HepG2 (cell line): ENCODE data around the gene HIVEP2. TPM values are rescaled to one million over a fixed set of nuclear protein-coding genes. Genes with fewer than 3 reads are reported as not detected.
A peak's percentile ranks its signal among the peaks of the same experiment; 100 is the strongest.

ENCODE experiments used
- CSRNP2 ChIP-seq: sonication (generic); formaldehyde crosslinking; conservative IDR thresholded peaks from 2 replicates; pipeline ENCODE4 v1.8.0; 2022; ENCODE audit warnings: low read depth, missing genetic modification reagents
- E2F1 ChIP-seq: sonication (generic); formaldehyde crosslinking; IDR thresholded peaks from 2 replicates; pipeline ENCODE4 v1.5.0; 2020; ENCODE audit warnings: missing genetic modification reagents
- EEA1 ChIP-seq: sonication (generic); formaldehyde crosslinking; IDR thresholded peaks from 2 replicates; pipeline ENCODE4 v1.5.1; 2020; ENCODE audit warnings: mild to moderate bottlenecking, missing genetic modification reagents, borderline replicate concordance
- FOSL2 ChIP-seq: sonication (generic); formaldehyde crosslinking; IDR thresholded peaks from 2 replicates; pipeline ENCODE4 v1.4.0; 2020; ENCODE audit warnings: missing genetic modification reagents
- FOXP1 ChIP-seq, 2 experiments: fragments of 450-650 bp in 1 of 2; IDR thresholded peaks; 2 replicates each; pipeline ENCODE4 v1.6.1; 2017 to 2018; ENCODE audit warnings: antibody characterized with exemption in 1 of 2
- HIVEP1 ChIP-seq: sonication (generic); formaldehyde crosslinking; IDR thresholded peaks from 2 replicates; pipeline ENCODE4 v1.4.0; 2020; ENCODE audit warnings: mild to moderate bottlenecking, missing genetic modification reagents
- HNRNPLL ChIP-seq: fragments of 200-400 bp; formaldehyde crosslinking; IDR thresholded peaks from 2 replicates; pipeline ENCODE4 v1.6.1; 2017; ENCODE audit warnings: mild to moderate bottlenecking, low read depth, low read length; ENCODE audit not compliant: poor library complexity, severe bottlenecking
- HOXA5 ChIP-seq: sonication (generic); formaldehyde crosslinking; IDR thresholded peaks from 2 replicates; pipeline ENCODE4 v1.4.0; 2020; ENCODE audit warnings: missing genetic modification reagents
- KAT8 ChIP-seq: IDR thresholded peaks from 2 replicates; pipeline ENCODE4 v1.6.1; 2016; ENCODE audit warnings: missing genetic modification reagents, missing compliant biosample characterization
- MIER3 ChIP-seq: IDR thresholded peaks from 2 replicates; pipeline ENCODE4 v1.6.1; 2016; ENCODE audit warnings: missing compliant biosample characterization, borderline replicate concordance
- MYC ChIP-seq: sonication (generic); formaldehyde crosslinking; IDR thresholded peaks from 2 replicates; pipeline ENCODE4 v1.9.0; 2021; ENCODE audit warnings: missing genetic modification reagents, borderline replicate concordance
- NFATC3 ChIP-seq: sonication (generic); formaldehyde crosslinking; IDR thresholded peaks from 2 replicates; pipeline ENCODE4 v1.5.1; 2020; ENCODE audit warnings: mild to moderate bottlenecking, missing genetic modification reagents
- PHF8 ChIP-seq: sonication (generic); formaldehyde crosslinking; IDR thresholded peaks from 2 replicates; pipeline ENCODE4 v1.5.0; 2020; ENCODE audit warnings: missing genetic modification reagents
- PRDM10 ChIP-seq: sonication (generic); formaldehyde crosslinking; IDR thresholded peaks from 2 replicates; pipeline ENCODE4 v1.4.0; 2020; ENCODE audit warnings: low read depth, missing genetic modification reagents
- SIN3B ChIP-seq: fragments of 150-350 bp; IDR thresholded peaks from 2 replicates; pipeline ENCODE4 v1.6.1; 2014; ENCODE audit warnings: low read length
- SNAPC5 ChIP-seq: sonication (generic); formaldehyde crosslinking; IDR thresholded peaks from 2 replicates; pipeline ENCODE4 v1.8.1; 2023; ENCODE audit warnings: mild to moderate bottlenecking, missing genetic modification reagents, borderline replicate concordance
- SOX13 ChIP-seq, 3 experiments: fragments of 450-650 bp in 1 of 3; sonication (generic) in 1 of 3; formaldehyde crosslinking in 1 of 3; IDR thresholded peaks in 2 of 3; conservative IDR thresholded peaks in 1 of 3; 2 replicates each; pipeline versions ENCODE4 v1.5.0 to v1.6.1; 2016 to 2020; ENCODE audit warnings: antibody characterized with exemption in 1 of 3, mild to moderate bottlenecking in 1 of 3, missing compliant biosample characterization in 1 of 3, missing genetic modification reagents in 1 of 3, moderate library complexity in 1 of 3
- SUZ12 ChIP-seq: fragments of 150-350 bp; IDR thresholded peaks from 2 replicates; pipeline ENCODE4 v1.6.1; 2014; ENCODE audit warnings: low read depth, low read length
- ZFP1 ChIP-seq: IDR thresholded peaks from 2 replicates; pipeline ENCODE4 v1.6.1; 2016
- ZKSCAN1 ChIP-seq: fragments of 150-350 bp; IDR thresholded peaks from 2 replicates; pipeline ENCODE4 v1.6.1; 2014; ENCODE audit warnings: low read length
- ZNF180 ChIP-seq: sonication (generic); formaldehyde crosslinking; IDR thresholded peaks from 2 replicates; pipeline ENCODE4 v1.4.0; 2020; ENCODE audit warnings: low read depth, missing genetic modification reagents, borderline replicate concordance
- ZNF562 ChIP-seq: sonication (generic); formaldehyde crosslinking; IDR thresholded peaks from 2 replicates; pipeline ENCODE4 v1.8.0; 2022; ENCODE audit warnings: missing genetic modification reagents, borderline replicate concordance
- ZNF619 ChIP-seq: sonication (generic); formaldehyde crosslinking; IDR thresholded peaks from 2 replicates; pipeline ENCODE4 v1.4.0; 2020; ENCODE audit warnings: mild to moderate bottlenecking, missing genetic modification reagents
- ZNF670 ChIP-seq: sonication (generic); formaldehyde crosslinking; IDR thresholded peaks from 2 replicates; pipeline ENCODE4 v1.8.0; 2022; ENCODE audit warnings: mild to moderate bottlenecking, missing genetic modification reagents, borderline replicate concordance
- polyA plus RNA-seq, 8 experiments: library from polyadenylated mRNA; depleted of rRNA in 3 of 8; stranded (reverse) in 7 of 8; unstranded in 1 of 8; fragments of >200 nt; fragmentation: Illumina TruSeq in 4 of 8; extraction: Trizol in 4 of 8; gene quantifications; 2 replicates each; pipeline versions ENCODE4 v1.2.1 to v1.2.3, GENCODE V29; 2011 to 2016; ENCODE audit warnings: low read depth in 4 of 8, missing spikeins in 1 of 8, mixed read lengths in 1 of 8; ENCODE audit not compliant: insufficient read depth in 1 of 8
- total RNA-seq, 5 experiments: library from RNA; depleted of rRNA; stranded (reverse); fragments of >200 nt; fragmentation: Illumina TruSeq; extraction: Trizol; gene quantifications; 2 replicates each; pipeline ENCODE4 v1.2.3, GENCODE V29; 2016; ENCODE audit warnings: low read depth in 1 of 5

HIVEP2 gene
- total and polyA plus RNA-seq, 2 of the 13 experiments (the other 11 are each of a cell fraction or from before 2014, with no cell fraction given): 3.4 to 12.9 TPM

- TF ChIP-seq ZKSCAN1 (peak; percentile 72; the same call in 1 of the 2 replicates), FOSL2 (CRISPR knock-in tag) (peak; percentile 72), PRDM10 (no peak), NFATC3 (CRISPR knock-in tag) (no peak), HIVEP1 (CRISPR knock-in tag) (no peak), E2F1 (CRISPR knock-in tag) (no peak), ZFP1 (CRISPR knock-in tag) (no peak), CSRNP2 (CRISPR knock-in tag) (no peak), PHF8 (no peak), MYC (no peak), KAT8 (no peak), SOX13 (IDR thresholded peaks at IDR 0.05) (no peak), SOX13 (CRISPR knock-in tag; conservative IDR thresholded peaks at IDR 0.05 in 1 of 2, IDR thresholded peaks at IDR 0.05 in 1 of 2) (peak in 1 of 2 experiments; percentile 8; a peak in 1 of 4 replicates), ZNF619 (no peak), EEA1 (CRISPR knock-in tag) (no peak), ZNF670 (no peak), HOXA5 (CRISPR knock-in tag) (no peak), ZNF180 (CRISPR knock-in tag) (no peak), SIN3B (no peak), SUZ12 (no peak), SNAPC5 (CRISPR knock-in tag) (no peak), ZNF562 (no peak), FOXP1 (IDR thresholded peaks at IDR 0.05) (no peak), FOXP1 (CRISPR knock-in tag; IDR thresholded peaks at IDR 0.05) (0 out of 2 replicates have a peak, but pooled peaks have one; percentile 35), MIER3 (CRISPR knock-in tag) (no peak), HNRNPLL (no peak)
These were observed 102.3 kb downstream of the HIVEP2 start (continued) for GRCh38 chr6:142842418-142843261.
